ENCODE results near the gene TTC28.

GRCh38 chr22:28229566-28230485 lies 449.8 kb downstream of the TTC28 start:
- TF ChIP-seq CTCF (IDR thresholded peaks at IDR 0.05; ENCODE audit: poor library complexity, severe bottlenecking) (no peak), POLR2AphosphoS5 (IDR thresholded peaks at IDR 0.05) (no peak), EP300 (conservative IDR thresholded peaks at IDR 0.05; ENCODE audit: poor library complexity, severe bottlenecking) (no peak), EZH2 (IDR thresholded peaks at IDR 0.05; ENCODE audit: borderline replicate concordance, insufficient read depth, low read length, poor library complexity, severe bottlenecking) (no peak), RAD21 (conservative IDR thresholded peaks at IDR 0.05) (no peak)

Data from neural cell (in vitro differentiated cells).